IPS DF 4.7 (cell line): ENCODE results near the gene ADCY7.

Experiments used
- DNase-seq: peaks from one replicate; pipeline ENCODE4 v3.0.0-alpha.2; 2013; ENCODE audit warnings: low spot score; ENCODE audit errors: extremely low read depth

The ADCY7 gene

DNA sequence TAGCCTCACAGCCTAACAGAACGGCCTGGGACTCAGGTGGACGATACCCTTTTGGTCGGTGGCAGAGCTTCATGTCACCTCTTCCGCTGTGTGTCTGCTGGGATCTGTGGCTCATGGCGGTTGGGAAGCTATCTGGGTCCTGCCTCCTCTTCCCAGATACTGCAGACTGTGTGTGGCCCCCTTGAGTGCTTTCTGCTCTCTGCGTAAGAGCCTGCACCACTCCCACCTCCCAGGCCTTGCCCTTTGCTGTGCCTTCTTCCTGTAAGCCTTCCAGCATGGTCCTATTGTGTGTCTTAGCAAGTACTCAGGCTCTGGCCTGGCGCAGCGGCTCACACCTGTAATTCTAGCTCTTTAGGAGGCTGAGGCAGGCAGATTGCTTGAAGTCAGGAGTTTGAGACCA, 17.5 kb upstream of the ADCY7 start:
- DNase-seq = no peak

DNA sequence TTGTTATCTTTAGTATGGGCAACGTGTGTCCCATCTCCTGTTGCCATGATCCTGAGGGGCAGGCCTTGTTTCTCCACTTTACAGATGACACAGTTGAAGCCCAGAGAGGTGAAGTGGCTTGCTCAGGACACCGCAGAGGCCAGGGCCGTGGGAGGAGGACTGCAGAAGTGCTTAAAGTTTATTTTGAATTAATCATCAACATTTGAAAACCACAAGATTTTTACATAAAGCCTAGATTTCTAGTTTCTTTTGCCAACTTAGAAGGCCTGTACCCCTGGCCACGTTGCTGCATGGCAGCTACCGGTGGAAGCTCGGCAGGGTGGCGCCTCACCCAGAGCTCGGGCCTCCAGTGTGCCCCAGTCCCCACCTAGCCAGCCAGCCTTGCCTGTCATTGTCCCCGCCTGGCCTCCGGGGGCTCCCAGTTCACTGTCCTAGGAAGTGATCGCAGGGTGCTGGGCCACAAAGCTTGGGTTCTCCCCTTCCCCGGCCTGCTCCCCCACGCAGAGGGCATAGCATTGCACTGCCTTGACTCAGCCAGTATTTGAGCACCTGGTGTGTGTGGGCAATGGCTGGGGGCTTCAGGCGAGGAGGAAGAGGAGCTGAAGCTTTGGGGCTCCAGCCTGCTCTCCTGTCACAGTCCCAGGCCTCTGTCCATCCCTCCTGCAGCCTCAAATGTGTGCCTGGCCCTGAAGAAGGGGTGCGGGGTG, 14.8 kb upstream of the ADCY7 start:
- DNase-seq = no peak

DNA sequence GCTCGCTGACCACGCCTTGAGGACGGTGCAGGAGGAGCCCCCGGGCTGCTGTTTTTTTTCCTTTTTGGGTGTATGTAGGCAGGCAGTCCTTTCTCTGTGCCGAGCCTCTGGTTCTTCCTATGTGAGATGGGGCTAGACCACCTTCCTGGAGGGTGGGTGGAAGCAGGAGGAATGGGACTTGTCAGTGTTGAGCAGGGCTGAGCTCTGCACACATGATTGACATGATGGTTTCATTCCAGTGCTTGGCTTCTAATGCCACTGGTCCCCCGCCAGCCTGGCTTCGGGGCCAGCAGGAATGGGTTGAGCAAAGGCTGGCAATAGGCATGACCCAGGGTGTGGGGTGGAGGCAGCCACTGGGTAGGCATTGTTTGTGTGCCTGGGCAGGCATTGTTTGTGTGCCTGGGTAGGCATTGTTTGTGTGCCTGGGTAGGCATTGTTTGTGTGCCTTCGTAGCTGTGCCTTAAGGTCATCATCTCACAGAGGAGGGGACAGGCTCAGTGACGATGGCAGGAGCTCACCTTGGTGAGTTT, 14.2 kb upstream of the ADCY7 start:
- DNase-seq = no peak

DNA sequence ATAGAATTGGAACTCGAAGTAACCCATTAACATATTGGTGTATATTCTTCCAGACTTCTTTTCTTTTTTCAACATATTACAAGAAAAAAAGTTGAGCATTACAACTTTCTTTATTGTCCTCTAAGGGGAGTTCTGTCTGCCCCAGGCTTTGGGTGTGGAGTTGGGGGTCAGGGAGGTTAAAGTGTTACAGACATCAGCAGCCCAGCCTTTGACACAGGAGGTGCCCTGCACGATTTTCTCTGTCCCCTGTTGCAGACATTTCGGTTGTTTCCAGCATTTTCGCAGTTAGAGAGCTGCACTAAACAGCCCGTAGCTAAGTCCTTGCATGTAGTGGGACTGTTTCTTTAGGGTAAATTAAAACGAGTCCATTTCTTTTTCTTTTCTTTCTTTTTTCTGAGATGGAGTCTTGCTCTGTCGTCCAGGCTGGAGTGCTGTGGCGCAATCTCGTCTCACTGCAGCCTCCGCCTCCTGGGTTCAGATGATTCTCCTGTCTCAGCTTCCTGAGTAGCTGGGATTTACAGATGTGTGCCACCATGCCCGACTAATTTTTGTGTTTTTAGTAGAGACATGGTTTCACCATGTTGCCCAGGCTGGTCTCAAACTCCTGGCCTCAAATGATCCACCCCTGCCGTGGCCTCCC, 13.4 kb upstream of the ADCY7 start:
- no peak for DNase-seq

DNA sequence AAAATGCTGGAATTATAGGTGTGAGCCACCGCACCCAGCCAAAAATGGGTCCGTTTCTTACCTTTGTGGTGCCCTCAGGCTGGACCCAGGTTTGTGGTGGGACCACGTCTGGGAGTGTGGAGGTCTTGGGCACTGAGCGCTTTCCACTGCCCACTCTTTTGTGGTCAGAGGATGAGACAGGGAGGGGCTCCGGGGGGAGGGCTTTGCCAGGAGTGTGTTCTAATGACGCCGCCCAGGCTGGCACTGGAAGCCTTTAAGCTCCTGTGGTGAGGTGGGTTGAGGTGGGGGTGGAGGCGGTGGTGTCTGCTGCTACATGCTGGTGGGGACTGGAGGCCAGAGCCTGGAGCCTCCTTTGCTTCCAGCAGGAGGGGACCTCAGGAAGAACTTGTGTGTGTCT, 12.8 kb upstream of the ADCY7 start:
- no peak for DNase-seq

DNA sequence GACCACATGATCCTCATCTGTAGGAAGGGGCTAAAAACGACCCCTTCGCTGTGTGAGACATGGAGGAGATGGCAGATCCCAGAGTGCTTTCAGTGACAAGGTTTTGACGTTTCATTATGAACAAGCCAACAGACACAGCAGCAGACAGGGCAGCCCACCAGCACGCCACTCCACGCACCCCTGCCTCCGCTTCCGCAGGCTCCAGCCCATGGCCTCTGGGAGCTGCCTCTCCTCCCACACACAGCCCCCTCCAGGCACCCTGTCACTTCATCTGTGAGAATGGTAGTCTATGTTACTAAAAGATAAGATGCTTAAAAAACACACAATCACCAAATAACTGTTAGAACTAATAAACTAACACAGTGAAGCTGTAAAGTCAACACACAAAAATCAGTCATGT, 12.3 kb upstream of the ADCY7 start:
- DNase-seq = no peak

DNA sequence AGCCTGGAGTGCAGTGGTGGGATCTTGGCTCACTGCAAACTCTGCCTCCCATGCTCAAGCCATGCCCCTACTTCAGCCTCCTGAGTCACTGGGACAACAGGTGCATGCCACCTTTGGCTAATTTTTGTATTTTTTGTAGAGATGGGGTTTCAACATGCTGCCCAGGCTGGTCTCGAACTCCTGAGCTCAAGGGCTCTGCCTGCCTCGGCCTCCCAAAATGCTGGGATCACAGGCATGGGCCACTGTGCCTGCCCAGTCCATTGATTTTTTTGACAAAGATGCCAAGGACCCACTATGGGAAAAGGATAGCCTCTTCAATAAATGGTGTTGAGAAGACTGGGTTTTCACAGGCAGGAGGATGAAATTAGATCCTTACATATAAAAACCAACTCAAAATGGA, 10.8 kb upstream of the ADCY7 start:
- DNase-seq = no peak

DNA sequence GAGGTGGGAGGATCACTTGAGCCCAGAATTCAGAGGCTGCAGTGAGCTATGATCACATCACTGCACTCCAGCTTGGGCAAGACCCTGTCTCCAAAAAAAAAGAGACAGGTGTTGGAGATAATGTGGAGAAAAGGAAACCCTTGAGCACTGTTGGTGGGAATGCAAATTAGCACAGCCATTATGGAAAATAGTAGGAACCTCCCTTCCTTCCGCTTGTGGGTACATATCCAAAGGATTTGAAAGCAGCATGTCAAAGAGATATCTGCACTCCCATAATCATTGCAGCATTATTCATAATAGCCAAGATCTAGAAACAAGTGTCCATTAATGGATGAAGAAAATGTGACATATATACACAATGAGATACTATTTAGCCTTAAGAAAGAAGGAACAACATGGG, 9.7 kb upstream of the ADCY7 start:
- no peak for DNase-seq

DNA sequence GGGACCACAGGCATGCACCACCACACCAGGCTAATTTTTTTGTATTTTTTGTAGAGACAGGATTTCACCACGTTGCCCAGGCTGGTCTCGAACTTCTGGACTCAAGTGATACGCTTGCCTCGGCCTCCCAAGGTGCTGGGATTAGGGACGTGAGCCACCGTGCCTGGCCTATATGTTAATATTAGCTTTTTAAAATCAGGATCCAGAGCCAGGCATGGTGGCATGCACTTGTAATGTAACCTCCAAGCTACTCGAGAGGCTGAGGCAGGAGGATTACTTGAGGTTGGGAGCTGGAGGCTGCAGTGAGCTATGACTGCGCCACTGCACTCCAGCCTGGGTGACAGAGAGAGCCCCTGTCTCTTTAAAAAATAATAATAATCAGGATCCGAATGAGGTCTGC, 8.5 kb upstream of the ADCY7 start:
- no peak for DNase-seq

DNA sequence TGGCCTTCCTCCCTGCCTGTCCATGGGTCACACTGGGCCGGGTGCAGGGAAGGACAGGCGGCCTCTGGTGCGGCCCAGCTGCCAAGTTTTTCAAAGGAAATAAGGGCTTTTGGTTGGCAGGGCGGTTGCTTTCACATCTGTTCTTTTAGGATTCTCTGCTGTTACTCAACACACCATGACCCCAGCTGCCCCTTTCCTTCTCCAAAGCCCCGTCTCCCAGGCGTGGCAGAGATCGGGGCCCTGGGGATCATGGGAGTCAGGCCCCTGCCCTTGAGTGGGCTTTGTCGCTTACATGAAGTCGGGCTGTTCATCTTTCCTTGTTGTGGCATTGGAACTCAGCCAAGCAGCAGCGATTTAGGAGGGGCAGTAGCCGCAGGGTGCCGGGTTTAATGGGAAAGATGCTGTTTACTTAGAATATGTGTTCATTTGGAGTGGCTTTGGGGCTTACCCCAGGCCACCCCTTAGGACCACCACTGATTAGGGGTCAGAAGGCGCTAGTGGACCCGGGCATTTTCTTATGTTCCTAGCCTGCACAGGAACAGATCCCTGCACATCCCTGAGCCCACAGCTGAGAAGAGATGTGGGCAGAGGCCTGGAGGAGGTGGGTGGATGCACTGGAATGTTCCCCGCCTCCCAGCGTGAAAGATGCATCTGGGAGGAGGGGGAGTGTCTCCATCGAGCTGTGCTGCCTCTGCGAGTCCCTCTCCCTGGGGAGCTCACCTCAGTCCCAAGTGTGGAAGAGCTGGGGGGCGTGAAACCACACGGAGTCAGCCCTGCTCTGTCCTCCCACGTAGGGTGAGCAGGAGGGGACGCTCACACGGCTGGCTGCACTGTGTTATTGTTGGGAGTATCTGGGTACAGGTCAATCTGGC, 6.8 kb upstream of the ADCY7 start:
- no peak for DNase-seq

DNA sequence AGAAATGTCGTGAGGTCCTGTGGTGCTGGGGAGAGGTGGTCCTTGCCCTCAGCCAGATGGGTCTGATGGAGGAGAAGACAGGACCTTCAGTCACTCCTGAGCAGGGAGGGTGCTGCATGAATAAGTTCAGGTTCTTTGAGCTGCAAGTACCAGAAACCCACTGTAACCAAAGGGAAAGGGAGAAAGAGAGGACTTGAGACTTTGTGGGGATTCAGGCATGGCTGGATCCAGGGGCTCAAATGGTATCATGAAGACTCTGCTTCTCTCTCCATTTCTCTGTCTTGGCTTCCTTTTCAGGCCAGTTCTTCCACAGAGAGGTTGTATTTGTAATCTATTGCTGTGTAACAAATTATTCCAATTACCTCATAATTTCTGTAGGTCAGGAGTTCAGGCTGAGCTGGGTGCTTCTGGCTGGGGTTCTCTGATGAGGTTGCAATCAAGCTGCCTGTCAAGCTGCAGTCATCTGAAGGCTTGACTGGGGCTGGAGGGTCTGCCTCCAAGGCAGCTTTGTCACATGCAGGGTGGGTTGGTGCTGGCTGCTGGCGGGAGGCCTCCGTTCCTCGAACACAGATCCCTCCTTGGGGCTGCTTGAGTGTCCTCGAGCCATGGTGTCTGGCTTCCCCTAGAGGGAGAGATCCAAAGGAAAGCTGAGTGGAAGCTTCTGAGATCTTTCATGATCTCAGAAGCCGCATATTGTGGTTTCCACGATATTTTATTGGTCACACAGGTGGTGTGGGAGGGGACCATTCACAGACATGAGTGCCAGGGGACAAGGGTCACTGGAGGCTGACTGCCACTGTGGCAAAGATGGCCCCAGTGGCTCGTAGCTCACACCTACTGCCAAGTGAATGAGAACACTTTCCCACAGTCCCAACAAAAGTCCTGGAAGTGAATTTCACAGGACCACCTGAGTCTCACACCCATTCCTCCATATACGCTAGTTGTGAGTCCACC, 5.9 kb upstream of the ADCY7 start:
- no peak for DNase-seq

DNA sequence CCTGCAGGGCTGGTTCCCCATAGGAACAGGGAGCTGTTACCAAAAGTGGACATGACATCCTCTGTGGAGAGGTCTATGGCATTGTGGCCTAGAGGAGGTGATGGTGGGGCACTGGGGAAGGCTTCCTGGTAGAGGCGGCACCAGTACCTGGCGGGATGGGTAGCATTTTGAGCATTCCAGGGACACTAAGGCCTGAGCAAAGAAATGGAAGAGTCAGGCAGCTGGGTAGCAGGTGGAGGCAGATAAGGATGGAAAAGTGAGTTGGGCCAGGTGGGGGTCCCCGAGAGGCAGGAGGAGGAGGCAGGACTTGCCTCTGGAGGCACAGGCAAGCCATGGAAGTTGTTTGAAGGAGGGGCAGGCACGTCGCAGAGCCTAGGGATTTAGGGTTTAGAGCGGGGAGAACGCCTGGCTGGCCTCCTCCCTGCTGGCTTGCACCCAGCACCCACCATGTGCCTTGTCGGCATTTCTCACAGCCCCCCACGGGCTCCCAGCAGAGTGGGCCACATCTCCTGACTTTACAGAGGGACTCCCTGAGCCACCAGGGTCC, 5.1 kb upstream of the ADCY7 start:
- DNase-seq = no peak

DNA sequence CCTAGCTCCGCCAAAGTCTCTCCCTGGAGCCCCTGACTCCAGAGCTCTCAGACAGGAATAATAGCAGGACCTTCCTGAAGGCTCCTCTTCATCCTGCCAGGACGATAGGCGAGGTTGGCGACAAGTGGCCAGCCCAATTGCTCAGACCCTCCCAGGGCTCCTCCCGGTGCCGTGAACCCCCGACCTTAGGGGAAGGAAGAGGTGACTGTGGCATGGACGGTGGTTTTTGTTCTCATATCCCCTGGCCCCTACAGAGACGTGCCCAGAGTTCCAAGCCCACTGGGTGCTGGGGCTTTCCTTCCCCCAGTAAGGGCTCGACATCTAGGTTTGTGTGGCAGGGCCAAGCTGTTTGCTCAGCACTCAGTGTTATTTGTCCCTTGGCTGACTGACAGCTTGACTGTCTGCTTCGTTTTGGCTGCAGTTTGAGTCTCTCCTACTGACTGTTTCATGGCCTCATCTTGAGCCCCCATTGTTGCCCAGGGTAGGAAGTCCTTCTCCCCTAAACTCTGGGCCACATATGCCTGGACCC, 4.6 kb upstream of the ADCY7 start:
- no peak for DNase-seq

DNA sequence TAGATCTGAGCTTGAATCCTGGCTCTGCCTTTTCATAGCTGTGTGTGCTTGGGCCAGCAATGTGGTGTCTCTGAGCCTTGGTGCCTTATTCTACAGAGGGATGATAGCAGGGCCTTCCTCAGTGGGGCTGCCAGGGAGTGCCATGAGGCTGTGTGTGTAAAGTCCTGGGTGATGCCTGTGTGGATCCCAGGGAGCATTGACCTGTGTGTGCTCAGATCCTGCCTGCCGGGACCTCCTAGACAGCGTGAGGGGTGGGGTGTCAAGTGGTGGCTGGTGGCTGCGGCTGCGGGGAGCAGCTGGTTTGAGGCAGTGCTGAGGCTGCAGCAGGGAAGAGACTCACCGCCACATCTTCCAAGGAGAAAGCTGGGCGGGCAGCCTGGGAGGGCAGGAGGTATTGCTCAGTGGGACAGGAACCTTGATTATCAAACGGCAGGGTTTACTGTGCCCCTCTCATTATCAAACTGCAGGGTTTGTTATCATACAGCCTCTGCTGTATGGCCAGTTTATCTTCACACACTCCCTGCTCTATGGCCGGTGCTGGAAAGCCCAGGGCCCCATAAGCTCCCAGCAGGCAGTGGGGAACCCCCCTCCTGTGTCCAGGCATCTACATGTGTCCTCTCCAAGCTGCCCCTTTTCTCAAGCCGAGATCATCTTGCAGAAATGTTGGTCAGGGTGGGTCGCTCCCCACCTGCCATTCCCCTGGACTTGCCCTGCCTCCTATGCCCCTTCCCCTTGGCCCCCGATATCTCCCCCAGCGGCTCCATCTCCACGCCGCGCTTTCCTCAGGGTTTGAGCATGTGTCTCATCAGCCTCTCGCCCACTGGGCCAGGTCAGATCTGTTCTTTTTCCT, 3.1 kb upstream of the ADCY7 start:
- DNase-seq = no peak

DNA sequence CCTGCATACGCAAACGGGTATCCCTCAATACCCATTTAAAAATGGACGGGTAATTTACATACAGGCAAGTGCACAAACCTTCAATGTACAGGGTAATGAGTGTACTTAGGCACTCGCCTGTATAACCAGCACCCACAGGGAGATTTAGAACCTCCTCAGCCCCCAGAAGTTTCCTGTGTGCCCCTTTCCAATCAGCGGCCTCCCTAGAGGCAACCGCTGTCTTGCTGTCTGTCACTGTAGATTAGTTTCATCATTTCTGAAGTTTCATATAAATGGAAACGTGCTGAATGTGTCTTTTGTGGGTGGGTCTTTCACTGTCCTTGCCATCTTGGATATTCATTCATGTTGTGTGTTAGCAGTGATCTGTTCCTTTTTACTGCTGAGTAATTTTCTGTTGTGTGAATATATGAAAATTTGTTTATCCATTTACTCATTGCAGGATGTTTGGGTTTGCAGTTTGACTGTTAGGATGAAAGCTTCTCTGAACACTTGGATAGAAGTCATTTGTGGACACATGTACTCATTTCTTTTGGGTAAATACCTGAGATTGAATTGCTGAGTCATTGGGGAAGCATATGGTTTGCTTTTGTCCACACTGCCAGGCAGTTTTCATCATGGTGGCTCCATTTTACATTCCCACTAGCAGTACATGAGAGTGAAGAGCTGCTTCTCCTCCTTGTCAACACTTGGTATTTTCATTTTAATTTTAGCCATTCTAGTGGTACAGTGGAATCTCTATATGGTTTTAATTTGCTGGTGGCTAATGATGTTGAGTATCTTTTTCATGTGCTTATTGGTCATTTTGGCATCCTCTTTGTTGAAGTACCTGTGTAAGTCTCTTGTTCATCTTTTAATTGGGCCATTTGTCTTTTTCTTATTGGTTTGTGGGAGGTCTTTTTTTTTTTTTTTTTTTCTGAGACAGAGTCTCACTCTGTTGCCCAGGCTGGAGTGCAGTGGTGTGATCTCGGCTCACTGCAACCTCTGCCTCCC, 2.1 kb upstream of the ADCY7 start:
- no peak for DNase-seq

DNA sequence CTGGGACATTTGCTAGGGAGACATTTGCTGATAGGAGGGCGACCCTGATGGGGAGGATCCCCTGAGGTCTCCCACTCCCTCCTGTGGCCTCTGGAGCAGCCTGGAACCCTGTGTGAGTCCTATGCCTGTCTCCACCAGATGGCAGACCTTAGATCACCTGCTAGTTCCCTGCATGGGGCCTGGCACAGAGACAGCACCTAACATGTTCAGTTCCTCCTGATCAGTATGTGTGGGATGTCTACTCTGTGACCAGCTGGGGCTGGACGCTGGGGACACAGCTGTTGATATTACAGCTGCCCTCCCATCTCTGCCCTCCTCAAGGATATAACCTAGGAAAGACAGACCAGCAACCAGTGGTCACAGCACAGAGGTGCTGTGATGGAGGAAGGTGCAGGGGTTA, 1.1 kb upstream of the ADCY7 start:
- DNase-seq = no peak

DNA sequence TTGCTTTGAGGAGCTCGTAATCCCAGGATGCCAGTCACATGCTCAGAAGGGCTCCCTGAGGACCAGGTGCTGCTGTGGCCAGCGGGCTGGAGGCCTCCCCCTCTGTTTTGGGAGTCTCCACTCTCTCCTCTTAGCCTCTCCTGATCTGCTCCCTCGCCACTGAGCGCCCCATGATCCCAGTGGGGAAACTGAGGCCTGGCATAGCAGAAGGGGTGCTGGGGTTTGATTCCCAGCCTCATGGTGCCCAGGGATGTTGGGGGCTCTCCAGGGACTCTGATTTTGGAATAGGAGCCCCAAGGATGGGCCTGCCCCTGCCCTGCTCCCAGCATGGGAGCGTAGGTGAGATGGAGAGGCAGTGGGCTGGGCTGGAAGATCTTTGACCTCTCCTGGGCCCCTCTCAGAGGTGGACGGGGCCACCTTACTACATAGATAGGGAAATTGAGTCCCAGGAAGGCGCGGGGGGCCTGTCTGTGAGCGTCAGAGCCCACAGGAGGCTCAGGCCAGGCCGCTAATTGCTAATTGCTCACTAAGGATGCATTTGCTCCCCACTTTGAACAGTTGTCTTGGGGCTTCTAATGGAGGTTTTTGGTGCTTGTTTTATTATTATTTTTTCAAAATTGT, 525 bp upstream of the ADCY7 start:
- DNase-seq = no peak

DNA sequence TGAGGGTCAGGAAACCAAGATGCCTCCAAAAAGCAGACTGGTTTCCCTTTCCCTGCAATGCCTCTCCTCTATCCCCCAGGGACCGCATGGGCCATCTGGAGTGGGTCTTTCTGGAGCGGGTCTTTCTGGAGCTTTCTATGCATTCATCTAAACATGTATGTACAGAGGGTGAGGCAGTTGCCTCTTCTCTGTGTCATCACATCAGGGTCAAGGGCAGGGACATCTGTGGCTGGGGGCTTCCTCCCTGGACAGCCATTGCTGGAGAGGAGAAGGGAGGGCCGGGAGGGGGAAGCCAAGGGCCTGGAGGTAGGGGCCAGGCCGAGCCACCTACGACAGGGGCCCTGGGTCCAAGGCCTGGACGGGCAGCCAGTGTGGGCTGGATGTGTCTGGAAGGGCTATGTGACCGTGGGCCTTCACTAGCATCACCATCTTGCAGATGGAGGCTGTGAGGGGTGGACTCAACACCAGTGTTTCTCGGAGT, 840 bp downstream of the ADCY7 start:
- DNase-seq = no peak
